NCI-H510A treated with DMSO at 0.1 percent for 48 hours (cell line): ENCODE data around the gene CCDC121.

ENCODE experiments used
- DNase-seq: peaks from one replicate; lab custom pipeline; 2025; lab: John Stamatoyannopoulos, UW

The CCDC121 gene, protein sequence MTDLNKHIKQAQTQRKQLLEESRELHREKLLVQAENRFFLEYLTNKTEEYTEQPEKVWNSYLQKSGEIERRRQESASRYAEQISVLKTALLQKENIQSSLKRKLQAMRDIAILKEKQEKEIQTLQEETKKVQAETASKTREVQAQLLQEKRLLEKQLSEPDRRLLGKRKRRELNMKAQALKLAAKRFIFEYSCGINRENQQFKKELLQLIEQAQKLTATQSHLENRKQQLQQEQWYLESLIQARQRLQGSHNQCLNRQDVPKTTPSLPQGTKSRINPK

GRCh38 chr2:27628767-27629709, at the start of gene CCDC121, which contains the start of gene GPN1:
Gene CCDC121, minus strand, starts transcription at chr2:27629012. Its CDS starts 1,213 bp downstream, at chr2:27627799.
Gene GPN1, plus strand, starts transcription at chr2:27629050. Its CDS starts 9 bp downstream, at chr2:27629059.
- peak; percentile 77 for DNase-seq

GRCh38 chr2:27672723-27673486, 44.1 kb upstream of the CCDC121 start:
- DNase-seq: no peak

- DNase-seq: no peak
Observed at GRCh38 chr2:27671235-27671634, 42.4 kb upstream of the CCDC121 start.

DNA sequence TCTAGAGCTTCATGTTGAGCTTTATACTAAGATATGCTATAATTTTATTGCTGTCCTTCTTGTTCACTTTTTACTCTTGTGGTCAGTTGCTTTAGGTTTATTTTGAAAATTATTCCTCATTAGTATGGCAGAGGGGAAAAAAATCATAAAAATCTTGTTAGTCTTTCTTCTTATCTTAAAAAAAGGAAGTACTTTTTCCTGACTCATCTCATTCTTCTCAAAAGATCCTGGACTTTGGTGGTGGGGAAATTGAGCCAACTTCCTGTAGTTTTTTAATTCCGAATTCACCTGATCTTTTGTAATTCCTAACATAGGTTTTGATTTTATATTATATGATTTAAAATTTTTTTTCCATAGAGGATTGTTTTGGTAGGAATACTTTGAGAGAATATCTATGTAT, 38.6 kb upstream of the CCDC121 start:
- DNase-seq: no peak

DNA sequence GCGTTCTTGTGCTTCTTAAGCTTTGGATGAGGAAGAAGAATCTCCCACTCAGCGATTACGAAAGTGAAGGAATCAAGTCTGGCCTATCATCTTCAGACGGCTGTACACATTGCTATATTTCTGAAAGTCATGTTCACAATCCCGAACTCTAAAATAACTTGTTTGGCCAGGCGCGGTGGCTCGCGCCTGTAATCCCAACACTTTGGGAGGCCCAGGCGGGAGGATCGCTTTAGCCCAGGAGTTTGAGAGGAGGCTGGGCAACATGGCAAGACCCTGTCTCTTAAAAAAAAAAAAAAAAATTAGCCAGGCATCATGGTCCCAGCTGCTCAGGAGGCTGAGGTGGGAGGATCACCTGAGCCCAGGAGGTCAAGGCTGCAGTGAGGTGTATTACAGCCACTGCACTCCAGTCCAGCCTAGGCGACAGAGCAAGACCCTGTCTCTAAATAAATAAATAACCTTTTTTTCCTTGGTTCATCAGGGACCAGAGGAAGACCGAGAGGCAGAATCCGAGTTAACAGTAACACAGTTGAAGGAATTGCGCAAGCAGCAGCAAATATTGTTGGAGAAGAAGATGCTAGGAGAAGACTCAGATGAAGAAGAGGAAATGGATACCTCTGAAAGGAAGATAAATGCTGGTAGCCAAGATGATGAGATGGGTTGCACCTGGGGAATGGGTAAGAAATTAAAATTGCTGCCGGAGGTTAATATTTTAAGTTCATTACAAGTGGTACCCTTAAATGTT, 36.0 kb upstream of the CCDC121 start:
- no peak for DNase-seq

DNA sequence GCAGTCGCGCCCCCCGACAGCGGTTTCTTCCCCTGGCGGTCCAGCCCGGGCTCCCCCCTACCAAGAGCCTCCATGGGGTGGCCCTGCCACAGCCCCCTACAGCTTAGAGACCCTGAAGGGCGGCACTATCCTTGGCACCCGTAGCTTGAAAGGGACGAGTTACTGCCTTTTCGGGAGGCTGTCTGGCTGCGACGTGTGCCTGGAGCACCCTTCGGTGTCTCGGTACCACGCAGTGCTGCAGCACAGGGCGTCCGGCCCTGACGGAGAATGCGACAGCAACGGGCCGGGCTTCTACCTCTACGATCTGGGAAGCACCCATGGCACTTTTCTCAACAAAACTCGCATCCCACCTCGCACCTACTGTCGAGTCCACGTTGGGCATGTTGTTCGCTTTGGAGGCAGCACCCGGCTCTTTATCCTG, 35.4 kb upstream of the CCDC121 start:
- DNase-seq: no peak

DNA sequence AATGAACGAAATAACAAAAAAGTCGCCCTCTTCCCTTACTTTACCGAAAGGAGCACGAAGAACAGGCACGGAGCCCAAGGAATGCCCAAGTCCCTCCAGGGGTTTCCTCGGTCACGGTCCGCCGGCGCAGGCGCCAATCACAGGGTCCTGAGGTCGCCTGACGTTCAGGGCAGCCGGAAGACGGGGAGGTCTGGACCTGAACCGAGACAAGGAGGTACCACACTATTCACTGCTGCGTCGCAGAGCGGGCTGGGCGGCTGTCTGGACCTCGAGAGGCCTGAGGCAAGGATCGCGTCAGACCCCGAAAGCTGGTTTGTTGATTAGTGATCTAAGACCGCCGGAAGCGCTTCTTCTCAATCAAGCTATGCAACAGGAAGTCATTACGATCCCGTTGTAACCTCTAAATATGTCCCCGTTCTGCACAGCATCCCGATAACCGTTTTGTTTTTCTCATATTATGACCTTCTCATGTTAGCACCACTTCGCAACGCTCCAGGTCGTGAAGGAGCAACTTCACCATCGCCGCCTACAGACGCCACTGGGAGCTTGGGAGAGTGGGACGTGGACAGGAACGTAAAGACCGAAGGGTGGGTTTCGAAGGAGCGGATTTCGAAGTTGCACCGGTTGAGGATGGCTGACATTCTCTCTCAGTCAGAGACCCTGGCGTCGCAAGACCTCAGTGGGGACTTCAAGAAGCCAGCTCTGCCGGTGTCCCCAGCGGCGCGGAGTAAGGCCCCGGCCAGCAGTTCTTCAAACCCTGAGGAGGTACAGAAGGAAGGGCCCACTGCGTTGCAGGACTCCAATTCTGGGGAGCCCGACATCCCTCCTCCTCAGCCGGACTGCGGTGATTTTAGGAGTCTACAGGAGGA, 34.7 kb upstream of the CCDC121 start, which contains the start of the genes SLC4A1AP and SUPT7L:
Gene SLC4A1AP, plus strand, starts transcription at position 605 of the 869 bp plus-strand sequence. Its CDS starts 26 bp downstream, at position 631.
Gene SUPT7L, minus strand, starts transcription at position 330 of the 869 bp plus-strand sequence. CDS start 1,422 bp downstream, outside the sequence.
- peak; percentile 79 for DNase-seq

DNA sequence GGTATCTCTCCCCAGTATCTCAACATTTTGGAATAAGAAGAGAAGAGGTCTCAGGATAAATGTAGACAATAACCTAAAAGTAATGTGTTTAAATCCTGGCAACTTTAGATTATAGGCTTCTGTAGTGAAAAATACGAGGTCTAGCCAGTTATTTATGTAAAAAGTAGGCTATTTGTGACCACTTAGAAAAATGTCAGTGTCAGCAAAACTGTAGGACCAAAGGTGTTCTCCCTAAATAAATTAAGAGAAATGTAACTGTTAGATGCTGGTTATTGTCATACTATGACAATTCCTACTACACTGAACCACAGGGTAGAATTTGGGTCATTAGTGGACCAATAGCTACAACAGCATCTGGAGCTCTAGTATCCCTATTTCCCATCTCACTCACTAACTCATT, 32.6 kb upstream of the CCDC121 start:
- no peak for DNase-seq

- DNase-seq: no peak
Observed at GRCh38 chr2:27655155-27655951, 26.5 kb upstream of the CCDC121 start.

- DNase-seq: no peak
Observed at GRCh38 chr2:27653397-27653796, 24.6 kb upstream of the CCDC121 start.

DNA sequence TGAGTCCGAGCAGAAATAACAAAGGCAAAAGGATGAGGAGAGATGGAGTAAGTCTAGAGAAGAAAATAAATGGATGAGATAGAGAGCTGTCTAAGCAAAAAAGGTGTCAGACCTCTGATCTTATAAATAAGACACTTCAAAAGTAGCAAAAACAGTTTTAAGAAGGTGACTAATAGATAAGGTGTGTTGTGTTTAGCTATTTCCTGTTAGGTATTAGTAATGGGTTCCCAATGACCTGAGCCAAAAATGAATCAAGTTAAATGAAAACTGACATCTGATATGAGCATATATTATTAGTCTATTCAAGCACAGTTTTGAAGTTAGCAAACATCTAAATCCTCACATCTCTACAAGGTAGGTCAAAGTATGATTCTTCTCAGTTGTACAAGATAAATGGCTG, 24.0 kb upstream of the CCDC121 start:
- no peak for DNase-seq

DNA sequence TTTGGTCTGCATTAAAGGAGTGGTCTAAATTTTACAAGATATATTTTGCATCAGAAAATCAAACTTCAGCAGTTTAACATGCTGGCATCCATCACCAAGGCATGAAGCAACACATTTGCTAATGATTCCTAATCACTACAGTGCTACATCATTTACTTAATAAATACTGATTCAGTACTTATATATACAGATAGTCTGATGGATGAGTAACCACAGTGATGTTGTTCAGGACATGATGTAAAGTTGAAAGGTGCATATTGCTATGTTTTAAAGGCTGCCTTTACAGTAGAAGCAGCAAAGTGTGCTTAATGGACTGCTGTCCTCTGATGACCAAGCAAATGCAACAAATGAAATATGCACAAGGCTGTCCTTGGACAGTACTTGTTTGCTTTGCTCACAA, 23.5 kb upstream of the CCDC121 start:
- no peak for DNase-seq

DNA sequence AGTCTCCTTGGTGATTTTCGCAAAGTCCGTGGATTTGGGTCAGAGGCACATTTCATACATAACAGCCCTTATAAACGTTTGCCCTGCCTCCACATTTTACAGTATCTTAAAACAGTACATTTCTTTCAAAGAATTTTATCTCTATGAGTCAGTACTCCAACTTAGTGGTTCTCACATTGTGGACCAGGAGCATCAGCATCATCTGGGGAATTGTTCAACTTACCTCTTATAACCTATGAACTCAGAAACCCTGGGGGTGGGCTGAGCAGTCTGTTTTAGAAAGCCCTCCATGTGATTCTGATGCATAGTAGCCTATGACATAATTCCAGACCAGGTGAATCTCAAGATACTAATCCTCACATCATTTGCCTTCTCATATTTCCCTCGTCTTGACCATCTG, 22.2 kb upstream of the CCDC121 start:
- no peak for DNase-seq

- no peak for DNase-seq
Observed at GRCh38 chr2:27647737-27648136, 18.9 kb upstream of the CCDC121 start.

DNA sequence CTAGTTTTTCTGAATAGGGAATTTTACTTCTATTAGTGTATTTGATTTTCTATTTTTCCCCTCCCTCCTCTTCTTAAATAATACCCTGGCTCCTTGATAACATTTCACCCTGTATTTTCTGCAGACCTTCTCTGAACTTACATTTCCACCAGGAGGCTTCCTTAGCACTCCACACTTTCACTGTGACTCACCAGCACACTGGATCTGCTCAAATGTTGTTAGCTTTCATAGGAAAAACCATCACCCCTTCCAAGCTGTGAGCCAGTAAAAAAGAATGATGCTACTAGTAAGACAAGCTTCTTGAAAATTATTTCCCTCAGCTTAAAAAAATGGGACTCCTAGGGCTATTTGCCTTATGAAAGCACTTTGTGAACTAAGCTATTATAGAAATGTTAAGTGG, 18.5 kb upstream of the CCDC121 start:
- DNase-seq: no peak

- no peak for DNase-seq
Observed at GRCh38 chr2:27645197-27645596, 16.4 kb upstream of the CCDC121 start.

GRCh38 chr2:27640722-27641245, 12.0 kb upstream of the CCDC121 start:
- no peak for DNase-seq

GRCh38 chr2:27638709-27639108, 9.9 kb upstream of the CCDC121 start:
- no peak for DNase-seq

DNA sequence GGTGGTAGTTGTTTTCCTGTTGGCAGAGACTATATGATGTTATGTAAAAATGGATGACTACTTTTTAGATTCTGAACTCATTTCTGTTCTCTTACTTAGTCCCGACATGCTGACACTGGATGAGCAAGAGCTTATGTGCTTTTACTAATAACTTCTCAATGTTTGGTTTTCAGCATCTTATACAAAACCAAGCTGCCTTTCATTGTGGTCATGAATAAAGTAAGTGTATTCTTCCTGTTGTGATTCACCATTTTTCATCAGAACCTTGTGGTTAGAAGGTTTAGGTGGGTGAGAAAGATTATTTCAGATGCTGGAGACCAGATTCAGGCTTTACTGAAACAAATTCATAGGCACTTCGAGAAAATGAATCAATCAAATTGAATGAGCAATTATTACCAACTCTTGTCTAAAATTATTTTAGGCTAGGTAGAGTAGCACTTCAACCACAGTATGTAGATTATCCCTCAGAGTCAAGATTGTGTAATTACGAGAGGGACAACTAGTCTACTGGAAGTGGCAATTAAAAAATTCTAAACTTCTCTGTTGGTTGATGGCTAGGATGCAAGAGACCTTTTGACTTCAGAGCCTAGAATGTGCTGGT, 9.3 kb upstream of the CCDC121 start:
- DNase-seq: no peak
